Activated T-cell treated with anti-CD3 and anti-CD28 coated beads, Interleukin-2, amount 50 U/mL, for 4 hours (primary cell): ENCODE measurements around the gene DRAM2. TPM values are rescaled to one million over a fixed set of nuclear protein-coding genes. Genes with fewer than 3 reads are reported as not detected.
A peak's percentile ranks its signal among the peaks of the same experiment; 100 is the strongest.
"Not testable (repeated sequence)": the region's sequence is repeated elsewhere in the genome, so short reads cannot be mapped to it uniquely, and the experiment has no call there.

Experiments used
- ATAC-seq, 2 donors: fragments of 200-7000 bp; cut with Tn5 transposase; one replicate each; pipeline ENCODE4 v1.10.0; 2021
- DNase-seq: peaks from one replicate; pipeline ENCODE4 v3.0.0-alpha.2; 2020
- H3K27me3 Mint-ChIP-seq: one replicate; pipeline ENCODE4 v1.8.0; 2021; ENCODE audit warnings: low read depth, mixed read lengths
- H3K36me3 Mint-ChIP-seq: one replicate; pipeline ENCODE4 v1.8.0; 2022; ENCODE audit warnings: mixed read lengths; ENCODE audit not compliant: insufficient read depth
- H3K4me1 Mint-ChIP-seq: one replicate; pipeline ENCODE4 v1.8.0; 2021; ENCODE audit warnings: low read depth, mixed read lengths
- H3K4me3 Mint-ChIP-seq: one replicate; pipeline ENCODE4 v1.8.0; 2021; ENCODE audit warnings: mild to moderate bottlenecking, moderate library complexity, mixed read lengths
- H3K9me3 Mint-ChIP-seq: one replicate; pipeline ENCODE4 v1.8.0; 2021; ENCODE audit warnings: mixed read lengths
- total RNA-seq, 3 donors: library from RNA; stranded (reverse); gene quantifications; one replicate each; pipeline ENCODE4 v1.2.1, GENCODE V29; 2021

Gene DRAM2
- total RNA-seq, 3 donors from 2014 or later, result 10.7 to 12.8 (median 12.6) TPM

GRCh38 chr1:111127923-111128643 is 11.8 kb downstream of the DRAM2 start:
- Mint-ChIP-seq H3K36me3 (peaks cover 34% of the 10 kb centered on the region), H3K4me3 (no peak overlapping the region), H3K4me1 (peaks cover 17% of the 10 kb centered on the region), H3K27me3 (no peaks in the 10 kb centered on the region), H3K9me3 (no peaks in the 10 kb centered on the region)
- ATAC-seq (peak in 1 of 2 donors; percentile 23), DNase-seq (no peak)

- Mint-ChIP-seq H3K36me3 (peaks cover 37% of the 10 kb centered on the region), H3K4me3 (no peak overlapping the region), H3K27me3 (no peaks in the 10 kb centered on the region), H3K4me1 (peaks cover 11% of the 10 kb centered on the region), H3K9me3 (no peaks in the 10 kb centered on the region)
- ATAC-seq (no peak), DNase-seq (no peak)
Measured at GRCh38 chr1:111126354-111126753, 13.5 kb downstream of the DRAM2 start.

- no peak overlapping the region for H3K4me3 Mint-ChIP-seq
- H3K36me3 Mint-ChIP-seq, result peaks cover 34% of the 10 kb centered on the region
- no peaks in the 10 kb centered on the region for H3K4me1 Mint-ChIP-seq
- ATAC-seq, result no peak
- H3K9me3 Mint-ChIP-seq, result no peaks in the 10 kb centered on the region
- no peak for DNase-seq
- no peaks in the 10 kb centered on the region for H3K27me3 Mint-ChIP-seq
Measured at GRCh38 chr1:111116496-111116895, 23.4 kb downstream of the DRAM2 start.

GRCh38 chr1:111110197-111110899 is 29.5 kb downstream of the DRAM2 start:
- Mint-ChIP-seq H3K4me3 (no peak overlapping the region), H3K4me1 (no peaks in the 10 kb centered on the region), H3K36me3 (peaks cover 9% of the 10 kb centered on the region), H3K27me3 (no peaks in the 10 kb centered on the region), H3K9me3 (peaks cover 6% of the 10 kb centered on the region)
- no peak for DNase-seq
- ATAC-seq, result no peak

GRCh38 chr1:111104981-111105380 is 34.9 kb downstream of the DRAM2 start:
- Mint-ChIP-seq H3K4me1 (no peaks in the 10 kb centered on the region), H3K36me3 (no peaks in the 10 kb centered on the region), H3K27me3 (peaks cover 2% of the 10 kb centered on the region), H3K4me3 (no peak overlapping the region), H3K9me3 (peaks cover 29% of the 10 kb centered on the region)
- ATAC-seq (no peak), DNase-seq (no peak)

- ATAC-seq, result no peak
Measured at GRCh38 chr1:111101854-111102642, 37.8 kb downstream of the DRAM2 start.

GRCh38 chr1:111099289-111099688 is 40.6 kb downstream of the DRAM2 start:
- peaks cover 53% of the 10 kb centered on the region for H3K9me3 Mint-ChIP-seq
- no peaks in the 10 kb centered on the region for H3K4me1 Mint-ChIP-seq

More at GRCh38 chr1:111101854-111102642, 37.8 kb downstream of the DRAM2 start:
- DNase-seq, result no peak
- H3K36me3 Mint-ChIP-seq, result peaks cover 3% of the 10 kb centered on the region
- no peaks in the 10 kb centered on the region for H3K4me1 Mint-ChIP-seq
- no peak overlapping the region for H3K4me3 Mint-ChIP-seq
- H3K27me3 Mint-ChIP-seq, result peaks cover 2% of the 10 kb centered on the region
- peaks cover 52% of the 10 kb centered on the region for H3K9me3 Mint-ChIP-seq

GRCh38 chr1:111097356-111098099 is 42.4 kb downstream of the DRAM2 start:
- Mint-ChIP-seq H3K36me3 (peaks cover 3% of the 10 kb centered on the region), H3K9me3 (peaks cover 54% of the 10 kb centered on the region), H3K4me1 (no peaks in the 10 kb centered on the region), H3K27me3 (peaks cover 1% of the 10 kb centered on the region), H3K4me3 (no peak overlapping the region)
- no peak for ATAC-seq
- no peak for DNase-seq

More at GRCh38 chr1:111099289-111099688, 40.6 kb downstream of the DRAM2 start:
- no peak overlapping the region for H3K4me3 Mint-ChIP-seq
- peaks cover 3% of the 10 kb centered on the region for H3K36me3 Mint-ChIP-seq
- ATAC-seq, result no peak
- no peaks in the 10 kb centered on the region for H3K27me3 Mint-ChIP-seq
- DNase-seq, result no peak

- not testable (repeated sequence) for H3K36me3 Mint-ChIP-seq, H3K4me3 Mint-ChIP-seq, H3K4me1 Mint-ChIP-seq, DNase-seq, ATAC-seq, H3K27me3 Mint-ChIP-seq
- peaks cover 43% of the 10 kb centered on the region for H3K9me3 Mint-ChIP-seq
Measured at GRCh38 chr1:111095421-111095820, 44.5 kb downstream of the DRAM2 start.

GRCh38 chr1:111089638-111090037 is 50.3 kb downstream of the DRAM2 start:
- DNase-seq (no peak), ATAC-seq (no peak)
- H3K9me3 Mint-ChIP-seq, result peaks cover 5% of the 10 kb centered on the region
- H3K36me3 Mint-ChIP-seq, result no peaks in the 10 kb centered on the region
- H3K4me3 Mint-ChIP-seq, result no peak overlapping the region
- H3K4me1 Mint-ChIP-seq, result no peaks in the 10 kb centered on the region
- H3K27me3 Mint-ChIP-seq, result peaks cover 38% of the 10 kb centered on the region

- no peaks in the 10 kb centered on the region for H3K36me3 Mint-ChIP-seq
- ATAC-seq (no peak), DNase-seq (no peak)
- no peaks in the 10 kb centered on the region for H3K4me1 Mint-ChIP-seq
- H3K4me3 Mint-ChIP-seq, result no peak overlapping the region
- H3K27me3 Mint-ChIP-seq, result peaks cover 48% of the 10 kb centered on the region
- H3K9me3 Mint-ChIP-seq, result no peaks in the 10 kb centered on the region
Measured at GRCh38 chr1:111085676-111086075, 54.2 kb downstream of the DRAM2 start.

- ATAC-seq (no peak), DNase-seq (no peak)
- Mint-ChIP-seq H3K4me3 (no peak overlapping the region), H3K36me3 (no peaks in the 10 kb centered on the region), H3K27me3 (peaks cover 48% of the 10 kb centered on the region), H3K4me1 (no peaks in the 10 kb centered on the region), H3K9me3 (no peaks in the 10 kb centered on the region)
Measured at GRCh38 chr1:111084999-111085398, 54.9 kb downstream of the DRAM2 start.

GRCh38 chr1:111082421-111083203 is 57.3 kb downstream of the DRAM2 start:
- DNase-seq (no peak), ATAC-seq (no peak)
- Mint-ChIP-seq H3K9me3 (peaks cover 6% of the 10 kb centered on the region), H3K4me3 (no peak overlapping the region), H3K4me1 (no peaks in the 10 kb centered on the region), H3K36me3 (peaks cover 1% of the 10 kb centered on the region), H3K27me3 (peaks cover 40% of the 10 kb centered on the region)
